Ecto neural progenitor cell (in vitro differentiated cells): ENCODE data around the gene WNT9A.

Experiments used
- DNase-seq: peaks from one replicate; pipeline ENCODE4 v3.0.0-alpha.2; 2018; ENCODE audit warnings: low spot score

Gene WNT9A

DNA sequence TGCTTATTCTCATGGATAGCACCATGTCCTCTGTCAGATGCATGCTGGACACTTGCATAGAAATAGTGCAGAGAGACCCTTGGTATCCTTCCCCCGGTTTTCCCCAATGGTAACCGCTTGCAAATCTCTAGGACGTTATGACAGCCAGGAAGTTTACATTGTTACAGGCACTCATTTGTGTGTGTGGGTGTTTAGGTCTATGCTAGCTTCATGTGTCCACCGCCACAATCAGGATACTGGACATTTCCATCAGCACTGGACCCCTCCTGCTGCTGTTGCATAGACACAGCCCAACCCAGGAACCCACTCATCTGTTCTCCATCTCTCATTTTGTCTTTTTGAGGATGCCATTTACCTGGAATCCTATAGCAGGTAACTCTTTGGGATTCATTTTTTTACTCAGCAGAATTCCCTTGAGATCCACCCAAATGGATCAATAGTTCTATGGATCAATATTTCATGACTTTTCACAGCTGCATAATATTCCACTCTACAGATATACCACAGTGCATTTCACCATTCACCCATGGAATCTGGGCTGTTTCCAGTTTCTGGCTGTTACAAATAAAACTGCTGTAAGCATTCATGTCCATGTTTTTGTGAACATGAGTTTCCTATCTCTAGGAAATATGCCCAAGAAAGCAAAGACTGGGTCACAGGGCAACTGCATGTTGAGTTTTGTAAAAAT lies 6.6 kb upstream of the WNT9A start:
- no peak for DNase-seq

- DNase-seq, result no peak
These were observed 5.3 kb upstream of the WNT9A start for GRCh38 chr1:227953022-227953412.

DNA sequence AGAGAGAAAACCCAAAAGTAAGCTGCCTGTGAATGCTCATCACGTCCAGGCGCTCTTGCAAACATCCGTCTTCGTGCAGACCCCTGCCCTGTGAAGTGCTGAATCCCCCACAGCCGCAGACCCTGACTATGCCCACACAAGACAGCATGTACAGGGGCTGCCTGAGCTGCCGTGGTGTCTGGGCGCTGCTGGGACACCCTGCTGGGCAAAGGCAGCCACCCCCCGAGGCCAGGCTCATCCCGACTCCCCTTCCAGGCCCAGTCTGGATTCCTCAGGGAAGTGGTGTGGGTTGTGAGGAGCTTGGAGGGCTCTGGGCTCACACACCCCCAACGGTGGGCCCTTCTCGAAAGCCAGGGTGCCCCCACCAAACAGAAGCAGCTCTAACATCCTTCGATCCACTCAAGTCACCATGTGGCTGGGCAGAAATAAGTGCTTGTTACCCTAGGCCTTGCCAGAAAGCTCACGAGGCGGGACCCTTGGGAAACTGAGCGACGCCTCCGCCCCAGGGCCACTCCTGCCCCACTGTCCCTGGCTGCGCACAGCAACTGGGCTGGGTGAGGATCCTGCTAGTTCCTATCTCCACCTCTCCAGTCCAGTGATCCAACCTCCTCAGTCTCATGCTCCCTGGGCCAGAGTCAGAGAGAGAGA lies 4.8 kb upstream of the WNT9A start:
- DNase-seq, result peak; percentile 39

DNA sequence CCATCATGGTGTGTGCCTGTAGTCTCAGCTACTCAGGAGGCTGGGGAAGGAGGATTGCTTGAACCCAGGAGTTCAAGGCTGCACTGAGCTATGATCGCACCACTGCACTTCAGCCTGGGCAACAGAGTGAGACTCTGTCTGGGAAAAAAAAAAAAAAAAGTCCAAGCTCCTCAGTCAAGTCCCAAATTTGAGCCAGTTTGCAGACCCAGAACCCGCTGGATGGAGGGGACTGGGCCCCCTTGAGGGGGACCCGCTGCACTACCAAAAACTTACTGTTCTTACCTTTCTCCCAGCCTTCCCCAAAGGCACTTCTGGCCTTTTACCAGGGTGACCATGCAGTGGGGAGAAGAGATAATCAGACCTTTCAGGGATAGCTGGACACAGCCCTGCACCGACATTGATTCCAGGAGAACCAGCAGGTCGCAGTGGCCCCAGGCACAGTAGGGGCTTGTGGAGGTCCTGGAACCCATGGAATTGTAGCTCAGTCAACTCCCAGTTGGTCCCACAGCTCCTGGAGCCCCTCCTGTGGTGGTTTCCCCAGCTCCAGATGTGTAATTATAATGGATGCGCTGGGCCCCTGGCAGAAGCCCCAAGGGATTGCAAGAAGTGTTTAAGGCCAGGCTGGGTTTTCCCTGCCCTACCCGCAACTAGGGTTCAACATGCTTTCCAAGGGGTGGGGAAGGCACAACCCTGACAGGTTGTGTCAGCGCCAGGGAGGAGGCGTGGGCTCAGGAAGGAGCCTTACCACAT lies 4.1 kb upstream of the WNT9A start:
- peak; percentile 41 for DNase-seq

GRCh38 chr1:227950735-227951346 lies 3.1 kb upstream of the WNT9A start:
- DNase-seq, result peak; percentile 14

- DNase-seq, result peak; percentile 45
These were observed 2.4 kb upstream of the WNT9A start for GRCh38 chr1:227949954-227950734.

DNA sequence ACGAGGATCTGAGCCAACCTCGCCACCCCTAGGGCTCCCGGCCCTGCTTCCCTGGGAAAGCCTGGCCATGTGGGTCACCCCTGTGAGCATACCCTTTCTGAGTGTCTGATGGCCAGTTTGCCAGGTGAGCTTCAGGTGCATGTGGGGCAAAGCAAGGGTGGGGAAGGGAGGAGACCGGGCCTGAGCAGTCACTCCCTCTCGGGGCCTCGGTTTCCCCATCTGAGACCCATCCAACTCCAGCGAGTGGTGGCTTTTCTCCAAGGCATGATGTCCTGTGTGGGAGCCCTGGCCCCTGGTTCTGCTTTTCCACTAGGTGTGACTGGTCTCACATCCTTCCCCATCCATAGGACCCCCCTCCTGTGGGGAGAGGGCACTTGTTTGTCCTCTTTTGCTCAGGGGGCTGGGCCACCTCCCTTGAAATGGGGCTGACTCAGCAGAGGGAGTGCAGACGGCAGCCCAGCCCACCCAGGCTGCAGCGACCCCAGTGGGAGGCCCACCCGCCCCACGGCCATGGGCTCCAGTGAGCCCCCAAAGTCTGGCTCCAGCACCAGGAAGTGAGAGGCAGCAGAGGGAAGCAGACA lies 1.7 kb upstream of the WNT9A start:
- no peak for DNase-seq

GRCh38 chr1:227948493-227949260 lies 945 bp upstream of the WNT9A start:
- DNase-seq, result no peak

- DNase-seq, result no peak
These were observed 401 bp downstream of the WNT9A start for GRCh38 chr1:227947386-227947675.

DNA sequence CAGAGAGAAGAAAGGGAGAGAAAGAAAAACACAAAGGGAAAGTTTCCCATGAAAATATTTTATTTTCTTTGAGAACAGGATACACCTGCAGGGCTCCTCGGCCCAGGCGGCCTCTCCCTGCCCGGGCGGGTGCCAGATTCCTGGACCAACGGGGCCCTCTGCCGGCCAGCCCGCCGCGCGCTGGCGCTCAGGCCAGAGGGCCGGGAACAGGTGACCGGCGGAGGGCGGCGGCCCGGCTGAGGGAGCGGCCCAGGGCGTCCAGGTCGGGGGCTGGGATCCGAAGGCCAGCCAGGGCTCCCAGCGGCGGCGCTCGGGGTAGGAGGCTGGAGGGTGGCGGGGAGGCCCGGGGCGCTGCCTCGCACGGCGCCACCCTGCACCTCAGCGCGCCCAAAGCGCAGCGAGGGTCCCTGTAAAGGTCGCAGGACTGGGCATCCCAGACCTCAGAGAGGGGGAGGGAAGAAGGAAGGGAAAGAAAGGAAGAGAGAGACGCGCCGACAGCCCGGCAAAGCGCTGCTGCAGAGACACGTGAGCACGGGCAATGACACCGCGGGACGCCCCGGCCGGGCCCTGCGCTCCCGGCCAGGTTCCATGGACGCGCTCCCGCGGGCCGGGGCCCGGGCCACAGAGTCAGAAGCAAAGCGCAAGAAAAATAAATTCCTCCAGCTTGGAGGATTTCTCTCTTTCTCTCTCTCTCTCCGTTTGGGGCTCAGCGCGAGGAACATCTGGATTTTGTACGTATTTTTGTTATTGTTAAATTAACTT lies 927 bp downstream of the WNT9A start:
- DNase-seq, result peak; percentile 88

DNA sequence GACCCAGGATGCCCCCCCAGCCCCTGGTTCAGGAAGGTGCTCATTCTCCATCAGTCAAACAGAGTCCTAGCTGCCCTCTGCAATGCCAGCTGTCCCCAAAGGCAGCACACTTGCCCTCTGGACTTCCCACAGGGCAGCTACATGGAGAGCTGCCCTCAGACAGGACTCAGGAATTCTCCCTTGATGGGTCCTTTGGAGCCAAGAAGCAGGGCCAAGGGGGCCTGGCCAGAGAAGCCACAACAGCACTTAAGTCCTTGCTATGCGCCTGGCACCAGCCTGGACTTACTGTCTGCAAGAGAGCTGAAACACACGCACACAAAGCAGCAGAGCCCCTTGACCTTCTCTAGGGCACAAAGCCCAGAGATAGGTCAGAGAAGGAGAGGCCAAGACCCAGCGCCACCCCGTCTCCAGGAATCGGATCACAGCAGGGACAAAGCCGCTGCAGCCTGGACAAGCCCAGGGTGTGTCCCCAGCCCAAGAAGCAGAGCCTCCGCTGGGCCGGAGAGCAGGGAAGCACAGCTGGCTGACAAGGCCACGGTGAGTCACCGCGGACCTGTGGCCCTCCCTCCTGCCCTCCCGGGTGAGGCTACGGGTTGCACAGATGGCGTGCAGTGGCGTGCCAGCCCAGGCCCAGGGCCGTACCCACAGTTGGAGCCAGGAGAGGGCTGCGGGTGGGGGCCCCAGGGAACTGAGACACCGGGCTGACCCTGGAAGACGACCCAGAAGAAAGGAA lies 1.7 kb downstream of the WNT9A start:
- DNase-seq, result peak; percentile 60

DNA sequence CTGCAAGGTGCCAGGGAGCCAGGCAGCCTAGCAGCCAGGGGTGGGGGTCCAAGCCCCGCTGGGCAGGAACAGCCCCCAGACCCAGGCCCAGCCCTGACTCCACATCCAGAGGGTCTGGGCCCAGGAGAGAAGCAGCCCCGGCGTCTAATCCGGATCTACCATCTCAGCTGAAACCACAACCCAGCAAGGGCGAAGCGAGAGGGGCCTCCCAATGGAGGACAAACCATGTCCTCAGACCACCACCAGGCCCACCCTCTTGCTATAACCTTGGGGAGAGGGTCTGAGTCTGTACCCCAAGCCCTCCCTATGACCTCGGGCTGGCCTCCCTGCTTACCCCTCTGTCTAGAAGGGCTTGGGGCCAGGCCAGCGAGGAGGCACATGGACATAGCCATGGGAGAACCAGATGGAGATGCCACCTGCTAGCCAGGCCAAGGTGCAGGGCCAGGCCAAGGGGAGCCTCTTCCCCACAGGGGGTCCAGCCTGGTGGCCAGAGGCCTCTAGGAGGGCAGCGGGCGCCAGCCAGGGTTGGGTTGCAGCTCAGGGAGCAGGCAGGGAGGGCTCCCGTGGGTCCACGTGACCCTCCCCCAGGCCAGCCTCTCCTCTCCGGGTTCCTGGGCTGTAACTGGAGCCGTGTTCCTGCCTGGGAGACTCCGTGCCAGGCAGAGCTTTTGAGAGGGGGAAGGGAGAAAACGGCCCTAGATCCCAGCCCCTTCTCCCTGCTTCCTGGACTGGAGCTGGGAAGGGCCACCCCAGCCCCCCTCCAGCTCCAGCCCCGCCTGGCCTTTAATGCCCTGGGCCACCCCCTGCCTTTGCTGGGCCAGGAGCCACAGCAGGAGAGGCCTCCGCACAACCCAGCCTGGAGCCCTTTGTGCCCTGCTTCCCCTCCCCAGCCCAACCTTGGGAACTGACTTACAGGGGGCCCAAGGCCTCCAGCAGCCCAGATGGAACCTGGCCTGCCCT lies 2.5 kb downstream of the WNT9A start:
- peak; percentile 50 for DNase-seq

- peak; percentile 41 for DNase-seq
These were observed 3.4 kb downstream of the WNT9A start for GRCh38 chr1:227944090-227944930.

GRCh38 chr1:227943381-227944089 lies 4.2 kb downstream of the WNT9A start:
- DNase-seq, result peak; percentile 29

GRCh38 chr1:227942716-227943261 lies 4.9 kb downstream of the WNT9A start:
- peak; percentile 41 for DNase-seq

GRCh38 chr1:227942021-227942715 lies 5.6 kb downstream of the WNT9A start:
- peak; percentile 74 for DNase-seq
